H1 (cell line): ENCODE data around the gene ARHGAP28. TPM values are rescaled to one million over a fixed set of nuclear protein-coding genes. Genes with fewer than 3 reads are reported as not detected.

Experiments
- ATF2 ChIP-seq: IDR thresholded peaks from 2 replicates; pipeline ENCODE4 v1.6.1; 2012; ENCODE audit warnings: low read length, inconsistent platforms
- BACH1 ChIP-seq: IDR thresholded peaks from 2 replicates; pipeline ENCODE4 v1.6.1; 2012; ENCODE audit warnings: low read length, improper control_type of control experiment
- EP300 ChIP-seq, 2 experiments: IDR thresholded peaks; 1 replicate in 1 of 2; 2 replicates in 1 of 2; pipeline ENCODE4 v1.6.1; 2011 to 2012; ENCODE audit warnings: low read depth in 2 of 2, low read length in 2 of 2, mild to moderate bottlenecking in 2 of 2, borderline replicate concordance in 1 of 2, inconsistent platforms in 1 of 2, moderate library complexity in 1 of 2
- RBBP5 ChIP-seq: IDR thresholded peaks from 2 replicates; pipeline ENCODE4 v1.7.1; 2012; ENCODE audit warnings: low read depth, mild to moderate bottlenecking, inconsistent platforms, low read length, moderate library complexity, borderline replicate concordance
- SP1 ChIP-seq: IDR thresholded peaks from 2 replicates; pipeline ENCODE4 v1.6.1; 2011; ENCODE audit warnings: low read depth, low read length
- YY1 ChIP-seq: IDR thresholded peaks from 2 replicates; pipeline ENCODE4 v1.6.1; 2011; ENCODE audit warnings: low read depth, mild to moderate bottlenecking, low read length
- ZNF274 ChIP-seq: IDR thresholded peaks from 2 replicates; pipeline ENCODE4 v1.7.0; 2012; ENCODE audit warnings: low read length, borderline replicate concordance; ENCODE audit errors: extremely low read depth
- polyA plus RNA-seq, 7 experiments: library from polyadenylated mRNA; depleted of rRNA in 3 of 7; stranded (reverse) in 5 of 7; unstranded in 2 of 7; fragments of >200 nt in 5 of 7; fragments of 200-250 nt in 2 of 7; gene quantifications; 1 replicate in 5 of 7; 2 replicates in 1 of 7; 4 replicates in 1 of 7; pipeline versions ENCODE4 v1.2.1 to v1.2.3, GENCODE V29; 2011 to 2013; ENCODE audit warnings: missing spikeins in 2 of 7, mixed read lengths in 2 of 7
- total RNA-seq: library from RNA; stranded (reverse); fragmentation: NEBNext Ultra II Directional; extraction: Animal tissue kit (Norgen Biotek cat#: 25700); gene quantifications from 2 replicates; pipeline ENCODE4 v1.2.1, GENCODE V29; 2021
- TF ChIP-seq, protein P1 (sequence below): fragments of 300-600 bp; sonication (generic); IDR thresholded peaks from 2 replicates; pipeline ENCODE4 v1.7.1; 2012; ENCODE audit warnings: low read length, moderate library complexity, mild to moderate bottlenecking, inconsistent platforms; ENCODE audit not compliant: insufficient replicate concordance

The ARHGAP28 gene
- total and polyA plus RNA-seq, 2 of the 8 experiments (the other 6 are each of a cell fraction or from before 2014, with no cell fraction given): 2.9 to 14.4 TPM

GRCh38 chr18:6835345-6835744 is 105.8 kb downstream of the ARHGAP28 start (continued):
- TF ChIP-seq, protein P1, sequence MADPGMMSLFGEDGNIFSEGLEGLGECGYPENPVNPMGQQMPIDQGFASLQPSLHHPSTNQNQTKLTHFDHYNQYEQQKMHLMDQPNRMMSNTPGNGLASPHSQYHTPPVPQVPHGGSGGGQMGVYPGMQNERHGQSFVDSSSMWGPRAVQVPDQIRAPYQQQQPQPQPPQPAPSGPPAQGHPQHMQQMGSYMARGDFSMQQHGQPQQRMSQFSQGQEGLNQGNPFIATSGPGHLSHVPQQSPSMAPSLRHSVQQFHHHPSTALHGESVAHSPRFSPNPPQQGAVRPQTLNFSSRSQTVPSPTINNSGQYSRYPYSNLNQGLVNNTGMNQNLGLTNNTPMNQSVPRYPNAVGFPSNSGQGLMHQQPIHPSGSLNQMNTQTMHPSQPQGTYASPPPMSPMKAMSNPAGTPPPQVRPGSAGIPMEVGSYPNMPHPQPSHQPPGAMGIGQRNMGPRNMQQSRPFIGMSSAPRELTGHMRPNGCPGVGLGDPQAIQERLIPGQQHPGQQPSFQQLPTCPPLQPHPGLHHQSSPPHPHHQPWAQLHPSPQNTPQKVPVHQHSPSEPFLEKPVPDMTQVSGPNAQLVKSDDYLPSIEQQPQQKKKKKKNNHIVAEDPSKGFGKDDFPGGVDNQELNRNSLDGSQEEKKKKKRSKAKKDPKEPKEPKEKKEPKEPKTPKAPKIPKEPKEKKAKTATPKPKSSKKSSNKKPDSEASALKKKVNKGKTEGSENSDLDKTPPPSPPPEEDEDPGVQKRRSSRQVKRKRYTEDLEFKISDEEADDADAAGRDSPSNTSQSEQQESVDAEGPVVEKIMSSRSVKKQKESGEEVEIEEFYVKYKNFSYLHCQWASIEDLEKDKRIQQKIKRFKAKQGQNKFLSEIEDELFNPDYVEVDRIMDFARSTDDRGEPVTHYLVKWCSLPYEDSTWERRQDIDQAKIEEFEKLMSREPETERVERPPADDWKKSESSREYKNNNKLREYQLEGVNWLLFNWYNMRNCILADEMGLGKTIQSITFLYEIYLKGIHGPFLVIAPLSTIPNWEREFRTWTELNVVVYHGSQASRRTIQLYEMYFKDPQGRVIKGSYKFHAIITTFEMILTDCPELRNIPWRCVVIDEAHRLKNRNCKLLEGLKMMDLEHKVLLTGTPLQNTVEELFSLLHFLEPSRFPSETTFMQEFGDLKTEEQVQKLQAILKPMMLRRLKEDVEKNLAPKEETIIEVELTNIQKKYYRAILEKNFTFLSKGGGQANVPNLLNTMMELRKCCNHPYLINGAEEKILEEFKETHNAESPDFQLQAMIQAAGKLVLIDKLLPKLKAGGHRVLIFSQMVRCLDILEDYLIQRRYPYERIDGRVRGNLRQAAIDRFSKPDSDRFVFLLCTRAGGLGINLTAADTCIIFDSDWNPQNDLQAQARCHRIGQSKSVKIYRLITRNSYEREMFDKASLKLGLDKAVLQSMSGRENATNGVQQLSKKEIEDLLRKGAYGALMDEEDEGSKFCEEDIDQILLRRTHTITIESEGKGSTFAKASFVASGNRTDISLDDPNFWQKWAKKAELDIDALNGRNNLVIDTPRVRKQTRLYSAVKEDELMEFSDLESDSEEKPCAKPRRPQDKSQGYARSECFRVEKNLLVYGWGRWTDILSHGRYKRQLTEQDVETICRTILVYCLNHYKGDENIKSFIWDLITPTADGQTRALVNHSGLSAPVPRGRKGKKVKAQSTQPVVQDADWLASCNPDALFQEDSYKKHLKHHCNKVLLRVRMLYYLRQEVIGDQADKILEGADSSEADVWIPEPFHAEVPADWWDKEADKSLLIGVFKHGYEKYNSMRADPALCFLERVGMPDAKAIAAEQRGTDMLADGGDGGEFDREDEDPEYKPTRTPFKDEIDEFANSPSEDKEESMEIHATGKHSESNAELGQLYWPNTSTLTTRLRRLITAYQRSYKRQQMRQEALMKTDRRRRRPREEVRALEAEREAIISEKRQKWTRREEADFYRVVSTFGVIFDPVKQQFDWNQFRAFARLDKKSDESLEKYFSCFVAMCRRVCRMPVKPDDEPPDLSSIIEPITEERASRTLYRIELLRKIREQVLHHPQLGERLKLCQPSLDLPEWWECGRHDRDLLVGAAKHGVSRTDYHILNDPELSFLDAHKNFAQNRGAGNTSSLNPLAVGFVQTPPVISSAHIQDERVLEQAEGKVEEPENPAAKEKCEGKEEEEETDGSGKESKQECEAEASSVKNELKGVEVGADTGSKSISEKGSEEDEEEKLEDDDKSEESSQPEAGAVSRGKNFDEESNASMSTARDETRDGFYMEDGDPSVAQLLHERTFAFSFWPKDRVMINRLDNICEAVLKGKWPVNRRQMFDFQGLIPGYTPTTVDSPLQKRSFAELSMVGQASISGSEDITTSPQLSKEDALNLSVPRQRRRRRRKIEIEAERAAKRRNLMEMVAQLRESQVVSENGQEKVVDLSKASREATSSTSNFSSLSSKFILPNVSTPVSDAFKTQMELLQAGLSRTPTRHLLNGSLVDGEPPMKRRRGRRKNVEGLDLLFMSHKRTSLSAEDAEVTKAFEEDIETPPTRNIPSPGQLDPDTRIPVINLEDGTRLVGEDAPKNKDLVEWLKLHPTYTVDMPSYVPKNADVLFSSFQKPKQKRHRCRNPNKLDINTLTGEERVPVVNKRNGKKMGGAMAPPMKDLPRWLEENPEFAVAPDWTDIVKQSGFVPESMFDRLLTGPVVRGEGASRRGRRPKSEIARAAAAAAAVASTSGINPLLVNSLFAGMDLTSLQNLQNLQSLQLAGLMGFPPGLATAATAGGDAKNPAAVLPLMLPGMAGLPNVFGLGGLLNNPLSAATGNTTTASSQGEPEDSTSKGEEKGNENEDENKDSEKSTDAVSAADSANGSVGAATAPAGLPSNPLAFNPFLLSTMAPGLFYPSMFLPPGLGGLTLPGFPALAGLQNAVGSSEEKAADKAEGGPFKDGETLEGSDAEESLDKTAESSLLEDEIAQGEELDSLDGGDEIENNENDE: no peak
- TF ChIP-seq YY1: no peak
- no peak for TF ChIP-seq SP1
- TF ChIP-seq ZNF274: no peak
- no peak for TF ChIP-seq BACH1
- TF ChIP-seq EP300 (IDR thresholded peaks at IDR 0.05; ENCODE audit: borderline replicate concordance in 1 of 2, low read depth in 2 of 2, low read length in 2 of 2): no peak
- TF ChIP-seq RBBP5: no peak
- no peak for TF ChIP-seq ATF2
